Calu3 (cell line): ENCODE measurements around the gene PLA2R1. TPM values are rescaled to one million over a fixed set of nuclear protein-coding genes. Genes with fewer than 3 reads are reported as not detected.

Experiments
- BruUV-seq: library from RNA; stranded (reverse); fragments of 400-500 nt; replicated peaks from 2 replicates; lab custom pipeline; 2021; lab: Mats Ljungman, UMichigan
- CTCF ChIA-PET: fragments of 300-600 bp; sonication (Branson Sonifier 250); formaldehyde crosslinking; loops from one replicate; lab custom pipeline; 2022; ENCODE audit warnings: antibody characterized with exemption; lab: Charles Lee
- DNase-seq: peaks from one replicate; pipeline ENCODE4 v3.0.0; 2022
- H3K27ac Mint-ChIP-seq: one replicate; pipeline ENCODE4 v1.8.0; 2022; ENCODE audit warnings: mixed read lengths; ENCODE audit not compliant: unreplicated experiment
- H3K27me3 Mint-ChIP-seq: one replicate; pipeline ENCODE4 v1.8.0; 2022; ENCODE audit warnings: mixed read lengths; ENCODE audit not compliant: unreplicated experiment
- H3K36me3 Mint-ChIP-seq: one replicate; pipeline ENCODE4 v1.8.0; 2022; ENCODE audit warnings: mild to moderate bottlenecking, moderate library complexity, mixed read lengths; ENCODE audit not compliant: insufficient read depth, unreplicated experiment
- H3K4me1 Mint-ChIP-seq: one replicate; pipeline ENCODE4 v1.8.0; 2022; ENCODE audit warnings: mild to moderate bottlenecking, low read depth, mixed read lengths; ENCODE audit not compliant: unreplicated experiment
- H3K4me3 Mint-ChIP-seq: one replicate; pipeline ENCODE4 v1.8.0; 2022; ENCODE audit warnings: mild to moderate bottlenecking, low read depth, moderate library complexity, mixed read lengths; ENCODE audit not compliant: unreplicated experiment
- H3K9me3 Mint-ChIP-seq: one replicate; pipeline ENCODE4 v1.8.0; 2022; ENCODE audit warnings: low read depth, mixed read lengths; ENCODE audit not compliant: unreplicated experiment
- CTCF ChIP-seq: fragments of 200-600 bp; IDR thresholded peaks from one replicate; pipeline ENCODE4 v1.8.0; 2022; ENCODE audit warnings: antibody characterized with exemption; ENCODE audit not compliant: unreplicated experiment
- intact Hi-C: fragments of 100-400 bp; cut with micrococcal nuclease; formaldehyde crosslinking; loops from one replicate; pipeline ENCODE4 v1.10.0; 2022; ENCODE audit not compliant: unreplicated experiment
- total RNA-seq: library from RNA; stranded (reverse); gene quantifications from 2 replicates; pipeline ENCODE4 v1.2.3, GENCODE V29; 2022

The PLA2R1 gene
- total RNA-seq, 1 experiment from 2014 or later, result 5.8 TPM

GRCh38 chr2:160045703-160046210, 16.7 kb downstream of the PLA2R1 start:
- intact Hi-C loops, result no loop called here
- Mint-ChIP-seq H3K27ac (no peak overlapping the region), H3K4me1 (no peaks in the 10 kb centered on the region), H3K4me3 (no peak overlapping the region), H3K27me3 (no peaks in the 10 kb centered on the region), H3K9me3 (no peaks in the 10 kb centered on the region), H3K36me3 (no peaks in the 10 kb centered on the region)
- CTCF ChIA-PET, result no interaction called here
- no peak for TF ChIP-seq CTCF
- DNase-seq, result no peak
- no TSS peak for BruUV-seq

GRCh38 chr2:160044728-160045127, 17.7 kb downstream of the PLA2R1 start:
- BruUV-seq, result no TSS peak
- Mint-ChIP-seq H3K27me3 (no peaks in the 10 kb centered on the region), H3K27ac (no peak overlapping the region), H3K4me1 (no peaks in the 10 kb centered on the region), H3K36me3 (no peaks in the 10 kb centered on the region), H3K9me3 (no peaks in the 10 kb centered on the region), H3K4me3 (no peak overlapping the region)
- no peak for DNase-seq
- intact Hi-C loops, result no loop called here
- CTCF ChIA-PET, result interaction anchor here (0.5 kb wide), 1 partner anchor 11 kb away, joined by 6 read pairs; no protein-coding TSS in a partner anchor
- TF ChIP-seq CTCF, result no peak

GRCh38 chr2:160043265-160043664, 19.1 kb downstream of the PLA2R1 start:
- no peaks in the 10 kb centered on the region for H3K36me3 Mint-ChIP-seq
- no peaks in the 10 kb centered on the region for H3K27me3 Mint-ChIP-seq
- BruUV-seq, result no TSS peak
- H3K4me3 Mint-ChIP-seq, result no peak overlapping the region
- no peak for TF ChIP-seq CTCF
- H3K27ac Mint-ChIP-seq, result no peak overlapping the region
- CTCF ChIA-PET, result no interaction called here
- H3K4me1 Mint-ChIP-seq, result no peaks in the 10 kb centered on the region
- DNase-seq, result no peak
- intact Hi-C loops, result no loop called here
- no peaks in the 10 kb centered on the region for H3K9me3 Mint-ChIP-seq

GRCh38 chr2:160042054-160042453, 20.4 kb downstream of the PLA2R1 start:
- Mint-ChIP-seq H3K36me3 (no peaks in the 10 kb centered on the region), H3K9me3 (no peaks in the 10 kb centered on the region), H3K4me1 (no peaks in the 10 kb centered on the region), H3K27me3 (no peaks in the 10 kb centered on the region), H3K4me3 (no peak overlapping the region), H3K27ac (no peak overlapping the region)
- intact Hi-C loops, result no loop called here
- CTCF ChIA-PET, result interaction anchor here (1.0 kb wide), 1 partner anchor 36 kb away, joined by 3 read pairs; no protein-coding TSS in a partner anchor
- TF ChIP-seq CTCF, result no peak
- BruUV-seq, result no TSS peak
- no peak for DNase-seq
